ENCODE results near the gene BRK1. TPM values are rescaled to one million over a fixed set of nuclear protein-coding genes. Genes with fewer than 3 reads are reported as not detected.
"Not testable (repeated sequence)": the region's sequence is repeated elsewhere in the genome, so short reads cannot be mapped to it uniquely, and the experiment has no call there.

Gene BRK1
- total and polyA plus RNA-seq, 4 donors = 108 to 184 (median 124) TPM

DNA sequence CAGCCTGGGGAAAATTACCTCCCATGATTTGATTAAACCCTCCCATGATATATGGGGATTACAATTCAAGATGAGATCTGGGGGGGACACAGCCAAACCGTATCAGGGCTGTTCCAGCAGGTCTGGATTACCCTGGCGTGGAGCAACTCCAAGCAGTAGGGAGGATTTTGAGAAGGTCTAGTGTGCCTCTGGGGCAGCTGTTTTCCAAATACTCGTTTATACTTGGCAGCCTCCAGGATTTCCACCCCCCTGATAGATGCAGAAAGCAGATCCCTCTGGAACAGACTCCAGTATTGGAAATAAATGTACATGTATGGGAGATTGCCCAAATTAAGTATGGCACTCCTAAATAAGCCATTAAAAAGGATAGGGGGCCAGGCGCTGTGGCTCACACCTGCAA is 41.6 kb downstream of the BRK1 start:
- WGBS, 2 donors = 82 to 83% methylated on average over 4 of the region's 4 CpGs
- Histone ChIP-seq H3K4me1 (ENCODE audit: control insufficient read depth in 5 of 5, insufficient read depth in 5 of 5, low read length in 5 of 5) (no peaks in the 10 kb centered on the region), H3K36me3 (ENCODE audit: control insufficient read depth in 4 of 4, insufficient read depth in 4 of 4, low read length in 4 of 4) (peaks cover 0 to 5% (median 0%) of the 10 kb centered on the region in 4 donors), H3K4me3 (no peak overlapping the region), H3K27ac (ENCODE audit: low read depth in 1 of 2, low read length in 1 of 2) (no peak overlapping the region), H3K27me3 (ENCODE audit: control insufficient read depth in 3 of 3, insufficient read depth in 3 of 3, low read length in 2 of 3) (no peaks in the 10 kb centered on the region), H3K9me3 (ENCODE audit: control insufficient read depth in 4 of 4, insufficient read depth in 3 of 4, low read length in 3 of 4) (no peaks in the 10 kb centered on the region), H3K9ac (ENCODE audit: insufficient read depth in 1 of 2, low read length in 2 of 2) (no peak overlapping the region)
- ATAC-seq (ENCODE audit: insufficient read depth, low FRiP score) (no peak), DNase-seq (no peak)
- TF ChIP-seq, protein P1, sequence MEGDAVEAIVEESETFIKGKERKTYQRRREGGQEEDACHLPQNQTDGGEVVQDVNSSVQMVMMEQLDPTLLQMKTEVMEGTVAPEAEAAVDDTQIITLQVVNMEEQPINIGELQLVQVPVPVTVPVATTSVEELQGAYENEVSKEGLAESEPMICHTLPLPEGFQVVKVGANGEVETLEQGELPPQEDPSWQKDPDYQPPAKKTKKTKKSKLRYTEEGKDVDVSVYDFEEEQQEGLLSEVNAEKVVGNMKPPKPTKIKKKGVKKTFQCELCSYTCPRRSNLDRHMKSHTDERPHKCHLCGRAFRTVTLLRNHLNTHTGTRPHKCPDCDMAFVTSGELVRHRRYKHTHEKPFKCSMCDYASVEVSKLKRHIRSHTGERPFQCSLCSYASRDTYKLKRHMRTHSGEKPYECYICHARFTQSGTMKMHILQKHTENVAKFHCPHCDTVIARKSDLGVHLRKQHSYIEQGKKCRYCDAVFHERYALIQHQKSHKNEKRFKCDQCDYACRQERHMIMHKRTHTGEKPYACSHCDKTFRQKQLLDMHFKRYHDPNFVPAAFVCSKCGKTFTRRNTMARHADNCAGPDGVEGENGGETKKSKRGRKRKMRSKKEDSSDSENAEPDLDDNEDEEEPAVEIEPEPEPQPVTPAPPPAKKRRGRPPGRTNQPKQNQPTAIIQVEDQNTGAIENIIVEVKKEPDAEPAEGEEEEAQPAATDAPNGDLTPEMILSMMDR (IDR thresholded peaks at IDR 0.05; ENCODE audit: control extremely low read depth, extremely low read depth) = no peak

DNA sequence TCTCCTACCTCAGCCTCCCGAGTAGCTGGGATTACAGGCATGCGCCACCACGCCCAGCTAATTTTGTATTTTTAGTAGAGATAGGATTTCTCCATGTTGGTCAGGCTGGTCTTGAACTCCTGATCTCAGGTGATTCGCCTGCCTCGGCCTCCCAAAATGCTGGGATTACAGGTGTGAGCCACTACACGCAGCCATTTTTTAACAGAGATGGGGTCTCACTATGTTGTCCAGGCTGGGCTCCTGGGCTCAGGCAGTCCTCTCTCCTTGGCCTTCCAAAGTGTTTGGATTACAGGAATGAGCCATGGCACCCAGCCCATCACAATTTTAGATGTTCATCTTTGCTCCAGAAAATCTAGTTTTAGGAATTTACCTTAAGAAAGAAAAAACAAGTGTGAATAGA is 43.1 kb downstream of the BRK1 start:
- H3K9me3 ChIP-seq (ENCODE audit: control insufficient read depth in 4 of 4, insufficient read depth in 3 of 4, low read length in 3 of 4); ATAC-seq (ENCODE audit: insufficient read depth, low FRiP score); H3K27me3 ChIP-seq (ENCODE audit: control insufficient read depth in 3 of 3, insufficient read depth in 3 of 3, low read length in 2 of 3); H3K4me3 ChIP-seq; DNase-seq; H3K9ac ChIP-seq (ENCODE audit: insufficient read depth in 1 of 2, low read length in 2 of 2); H3K36me3 ChIP-seq (ENCODE audit: control insufficient read depth in 4 of 4, insufficient read depth in 4 of 4, low read length in 4 of 4); H3K4me1 ChIP-seq (ENCODE audit: control insufficient read depth in 5 of 5, insufficient read depth in 5 of 5, low read length in 5 of 5); H3K27ac ChIP-seq (ENCODE audit: low read depth in 1 of 2, low read length in 1 of 2): not testable (repeated sequence)
- WGBS, 2 donors = 97 to 98% methylated on average over 6 of the region's 6 CpGs

DNA sequence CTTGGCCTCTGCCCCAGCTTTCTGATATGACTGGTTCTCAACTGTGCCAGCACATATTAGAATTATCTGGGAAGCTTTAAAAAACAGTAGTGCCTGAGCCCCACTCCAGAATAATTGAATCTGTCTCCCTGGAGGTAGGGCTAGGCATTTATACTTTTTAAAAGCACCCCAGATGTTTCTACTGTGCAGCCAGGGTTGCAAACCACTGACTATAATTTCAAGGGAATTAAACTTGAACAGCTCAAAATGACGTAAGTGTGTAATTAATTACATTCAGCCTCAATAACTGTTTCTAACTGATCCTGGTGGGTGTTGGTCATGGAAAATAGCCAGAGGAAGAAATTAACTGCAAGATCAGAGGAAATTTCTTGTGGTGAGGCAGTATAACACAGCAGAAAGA is 44.9 kb downstream of the BRK1 start:
- TF ChIP-seq, protein P1 (IDR thresholded peaks at IDR 0.05; ENCODE audit: control extremely low read depth, extremely low read depth) = no peak
- H3K4me3 ChIP-seq = no peak overlapping the region
- H3K27ac ChIP-seq (ENCODE audit: low read depth in 1 of 2, low read length in 1 of 2) = no peak overlapping the region
- no peaks in the 10 kb centered on the region for H3K36me3 ChIP-seq (ENCODE audit: control insufficient read depth in 4 of 4, insufficient read depth in 4 of 4, low read length in 4 of 4)
- no peaks in the 10 kb centered on the region for H3K27me3 ChIP-seq (ENCODE audit: control insufficient read depth in 3 of 3, insufficient read depth in 3 of 3, low read length in 2 of 3)
- H3K9ac ChIP-seq (ENCODE audit: insufficient read depth in 1 of 2, low read length in 2 of 2) = no peak overlapping the region
- DNase-seq = no peak
- peaks cover 0 to 1% (median 0%) of the 10 kb centered on the region in 5 donors for H3K4me1 ChIP-seq (ENCODE audit: control insufficient read depth in 5 of 5, insufficient read depth in 5 of 5, low read length in 5 of 5)
- ATAC-seq (ENCODE audit: insufficient read depth, low FRiP score) = no peak
- H3K9me3 ChIP-seq (ENCODE audit: control insufficient read depth in 4 of 4, insufficient read depth in 3 of 4, low read length in 3 of 4) = no peaks in the 10 kb centered on the region
- 48 to 63% methylated on average over 1 of the region's 1 CpG for WGBS, 2 donors

DNA sequence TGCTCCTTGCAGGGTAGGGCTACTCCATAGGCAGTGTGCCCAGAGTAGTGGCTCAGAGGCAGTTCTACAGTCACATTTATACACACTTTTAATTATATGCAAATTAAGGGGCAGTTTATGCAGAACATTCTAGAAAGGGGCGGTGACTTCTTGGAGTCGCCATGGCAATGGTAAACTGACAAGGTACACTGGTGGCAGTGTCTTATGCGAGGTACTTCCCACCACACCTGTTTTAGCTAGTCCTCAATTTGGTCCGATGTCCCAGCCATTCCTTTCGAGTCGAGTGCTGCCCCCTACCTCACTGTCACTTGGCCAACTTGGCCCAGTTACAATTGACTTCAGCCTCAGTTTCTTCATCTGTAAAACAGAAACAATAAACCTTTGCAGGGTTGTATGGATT is 45.5 kb downstream of the BRK1 start:
- TF ChIP-seq, protein P1 (IDR thresholded peaks at IDR 0.05; ENCODE audit: control extremely low read depth, extremely low read depth) = no peak
- WGBS, 2 donors = 83 to 85% methylated on average over 6 of the region's 6 CpGs
- Histone ChIP-seq H3K4me1 (ENCODE audit: control insufficient read depth in 5 of 5, insufficient read depth in 5 of 5, low read length in 5 of 5) (peaks cover 0 to 1% (median 0%) of the 10 kb centered on the region in 5 donors), H3K9ac (ENCODE audit: insufficient read depth in 1 of 2, low read length in 2 of 2) (no peak overlapping the region), H3K27me3 (ENCODE audit: control insufficient read depth in 3 of 3, insufficient read depth in 3 of 3, low read length in 2 of 3) (no peaks in the 10 kb centered on the region), H3K9me3 (ENCODE audit: control insufficient read depth in 4 of 4, insufficient read depth in 3 of 4, low read length in 3 of 4) (no peaks in the 10 kb centered on the region), H3K36me3 (ENCODE audit: control insufficient read depth in 4 of 4, insufficient read depth in 4 of 4, low read length in 4 of 4) (no peaks in the 10 kb centered on the region), H3K4me3 (no peak overlapping the region), H3K27ac (ENCODE audit: low read depth in 1 of 2, low read length in 1 of 2) (no peak overlapping the region)
- no peak for DNase-seq
- no peak for ATAC-seq (ENCODE audit: insufficient read depth, low FRiP score)
